Hypothalamus (tissue), 51 donors: Measurements from ENCODE around the gene PRCD.
A peak's percentile ranks its signal among the peaks of the same experiment; 100 is the strongest.
"Not testable (repeated sequence)": the region's sequence is repeated elsewhere in the genome, so short reads cannot be mapped to it uniquely, and the experiment has no call there.

Experiments used
- DNase-seq, 51 donors: peaks; one replicate each; lab custom pipeline; 2025; lab: John Stamatoyannopoulos, UW

The PRCD gene

DNA sequence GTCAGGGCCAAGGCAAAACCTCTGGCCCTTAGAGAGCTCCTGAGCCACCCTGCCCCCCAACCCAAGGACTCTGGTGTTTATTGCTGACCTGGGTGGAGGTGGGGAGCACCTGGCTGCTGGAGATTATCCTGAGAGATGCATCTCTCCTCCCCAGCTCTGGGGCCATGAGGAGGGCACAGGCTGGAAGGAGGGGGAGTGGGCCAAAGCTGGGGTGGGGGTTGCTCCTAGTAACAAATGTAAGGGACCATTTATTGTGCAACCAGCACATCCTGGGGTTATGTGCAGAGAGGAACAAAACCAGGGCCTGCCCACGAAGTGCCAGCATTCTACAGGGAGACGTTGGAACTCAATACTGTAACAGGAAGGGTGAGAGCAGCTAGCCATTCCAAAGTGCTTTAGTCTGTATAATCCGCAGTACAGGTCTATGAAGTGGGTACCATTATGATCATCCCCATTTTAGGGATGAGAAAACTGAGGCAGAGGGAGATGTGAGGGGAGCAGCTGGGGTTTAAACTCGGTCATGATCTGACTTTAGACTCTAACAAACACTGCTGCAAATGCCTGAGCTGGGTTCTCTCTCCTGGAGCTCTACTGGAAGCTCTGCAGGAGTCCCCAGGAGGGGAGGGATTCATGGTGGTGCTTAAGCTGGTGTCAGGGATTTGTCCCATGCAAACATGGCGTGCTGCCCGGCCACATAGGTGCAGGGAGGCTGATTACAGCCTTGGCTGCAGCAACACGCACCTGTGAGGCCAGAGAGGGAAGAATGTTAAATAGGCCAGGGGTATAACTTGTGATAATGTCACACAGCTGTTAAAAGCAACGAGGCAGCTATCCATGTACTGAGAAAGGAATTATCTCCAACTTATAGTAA, 37.3 kb upstream of the PRCD start:
- no peak for DNase-seq

DNA sequence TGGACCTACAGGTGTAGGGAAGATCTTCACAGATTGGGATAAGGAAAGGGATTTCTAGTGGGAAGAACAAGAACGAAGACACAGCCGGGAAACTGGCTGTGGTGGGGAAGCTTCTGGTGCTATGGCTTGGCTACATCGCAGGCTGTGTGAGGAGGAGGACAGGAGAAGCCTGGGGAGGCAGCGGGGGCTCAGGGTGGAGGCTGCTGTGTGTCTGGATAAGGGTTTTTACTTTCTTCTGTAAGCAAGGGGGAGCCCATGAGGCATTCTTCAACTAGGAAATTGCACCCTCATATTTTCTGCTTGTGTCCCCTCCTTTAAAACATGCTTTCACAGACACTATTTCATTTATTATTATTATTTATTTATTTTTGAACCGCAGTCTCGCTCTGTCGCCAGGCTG, 35.7 kb upstream of the PRCD start:
- DNase-seq, result no peak

DNA sequence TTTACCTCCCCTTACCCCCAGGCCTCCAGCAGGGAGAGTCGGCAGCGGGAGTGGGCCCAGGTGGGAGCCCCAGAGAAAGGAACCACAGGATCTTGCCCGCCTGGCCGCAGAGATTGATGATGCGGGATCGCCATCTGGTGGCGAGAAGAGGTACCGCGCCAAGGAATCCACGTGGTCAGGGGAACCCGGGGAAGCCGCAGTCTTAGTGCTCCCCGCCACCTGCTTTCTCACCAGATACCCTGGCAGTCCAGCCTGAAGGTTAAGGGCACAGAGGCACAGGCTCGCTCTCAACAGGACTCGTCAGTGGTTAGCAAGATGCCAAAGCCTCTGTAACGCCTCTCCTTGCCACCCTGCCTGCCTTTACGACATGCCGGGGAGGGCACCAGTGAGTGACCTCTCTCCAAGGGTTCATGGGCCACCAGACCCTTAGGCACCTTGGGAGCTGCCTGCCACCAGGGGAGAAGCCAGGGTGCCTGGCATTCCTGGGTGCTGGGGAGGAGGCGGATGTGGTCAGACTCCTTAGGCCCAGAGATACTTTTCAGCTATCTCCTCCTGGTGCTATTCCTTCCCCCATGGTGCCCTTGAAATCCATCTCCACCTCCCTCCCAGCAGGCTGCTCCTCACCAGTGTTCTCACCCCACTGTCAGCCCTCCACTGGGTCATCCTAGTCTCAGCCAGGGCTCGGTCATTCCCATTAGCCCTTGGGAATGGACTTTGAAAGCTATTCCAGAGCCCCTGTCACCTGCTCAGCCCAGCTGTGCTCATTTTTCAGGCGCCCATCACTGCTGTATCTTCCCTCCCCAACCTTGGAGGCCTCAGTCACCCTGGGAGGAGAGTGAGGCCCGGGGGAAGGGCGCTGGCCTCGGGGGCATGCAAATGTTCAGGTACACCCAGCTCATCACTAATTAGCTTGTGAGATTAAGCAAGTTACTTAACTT, 33.2 kb upstream of the PRCD start:
- peak in 50 of 51 donors; percentile 32 to 90 (median 72) for DNase-seq

DNA sequence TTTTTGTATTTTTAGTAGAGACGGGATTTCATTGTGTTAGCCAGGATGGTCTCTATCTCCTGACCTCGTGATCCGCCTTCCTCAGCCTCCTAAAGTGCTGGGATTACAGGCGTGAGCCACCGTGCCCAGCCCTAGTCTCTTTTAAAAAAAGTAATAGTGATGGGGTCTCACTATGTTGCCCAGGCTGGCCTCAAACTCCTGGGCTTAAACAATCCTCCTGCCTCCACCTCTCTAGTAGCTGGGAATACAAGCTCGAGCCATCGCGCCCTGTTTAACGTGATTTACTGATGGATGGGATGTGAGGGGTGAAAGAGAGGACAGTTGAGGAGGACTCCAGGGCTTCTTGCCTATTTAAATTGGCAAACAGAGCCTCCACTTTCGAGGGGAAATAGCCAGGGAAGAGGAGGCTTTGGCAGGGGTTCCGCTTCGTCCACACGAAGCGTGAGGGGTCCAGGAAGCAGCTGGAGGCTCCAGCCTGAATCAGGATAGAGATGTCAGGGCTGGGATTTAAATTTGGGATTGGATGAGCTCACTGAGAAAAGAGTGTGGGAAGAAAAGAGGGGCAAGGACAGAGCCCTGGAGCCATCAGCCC, 31.3 kb upstream of the PRCD start:
- DNase-seq, result not testable (repeated sequence)

DNA sequence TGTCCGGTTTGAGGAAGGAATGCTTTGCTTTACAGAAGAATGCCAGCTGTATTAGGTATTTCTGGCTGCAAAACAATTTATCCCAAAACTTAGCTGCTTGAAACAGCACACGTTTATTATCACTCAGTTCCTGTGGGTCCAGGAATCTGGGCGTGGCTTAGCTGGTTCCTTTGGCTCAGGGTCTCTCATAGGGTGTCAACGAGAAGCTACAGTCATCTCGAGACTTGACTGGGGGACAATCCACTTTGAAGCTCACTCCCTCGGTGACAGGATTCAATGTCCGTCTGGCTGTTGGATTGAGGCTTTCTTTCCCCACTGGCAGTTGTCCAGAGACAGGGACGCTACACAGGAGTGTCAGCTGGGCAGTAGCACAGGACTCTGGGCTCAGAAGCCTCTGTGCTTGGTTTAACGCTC, 29.0 kb upstream of the PRCD start:
- DNase-seq, result no peak

DNA sequence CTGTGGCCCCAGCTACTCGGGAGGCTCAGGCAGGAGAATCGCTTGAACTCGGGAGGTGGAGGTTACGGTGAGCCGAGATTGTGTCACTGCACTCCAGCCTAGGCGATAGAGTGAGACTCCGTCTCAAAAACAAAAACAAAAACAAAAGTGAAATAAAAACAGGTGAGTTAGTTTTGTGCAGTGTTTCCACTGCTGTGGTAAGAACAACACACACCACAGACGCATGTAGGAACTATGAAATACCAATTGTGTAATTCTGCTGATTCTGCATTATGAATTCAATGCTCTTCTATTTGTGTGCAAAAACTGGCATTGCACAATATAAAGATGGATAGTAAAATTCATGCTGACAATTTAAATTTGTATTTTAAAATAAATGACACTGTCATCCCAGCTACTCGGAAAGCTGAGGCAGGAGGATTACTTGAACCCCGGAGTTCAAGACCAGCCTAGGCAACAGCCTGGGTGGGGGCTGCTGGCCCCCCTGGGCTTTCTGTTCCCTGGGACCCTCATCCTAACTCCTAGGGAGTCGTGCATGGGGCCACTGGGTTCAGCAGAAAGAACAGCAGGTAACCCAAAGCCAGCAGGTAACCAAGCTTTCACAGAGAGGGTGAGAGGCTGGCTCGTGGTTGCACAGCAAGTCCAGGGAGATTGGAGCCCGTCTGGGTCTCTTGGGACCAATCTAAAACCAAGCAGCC, 28.0 kb upstream of the PRCD start:
- no peak for DNase-seq

DNA sequence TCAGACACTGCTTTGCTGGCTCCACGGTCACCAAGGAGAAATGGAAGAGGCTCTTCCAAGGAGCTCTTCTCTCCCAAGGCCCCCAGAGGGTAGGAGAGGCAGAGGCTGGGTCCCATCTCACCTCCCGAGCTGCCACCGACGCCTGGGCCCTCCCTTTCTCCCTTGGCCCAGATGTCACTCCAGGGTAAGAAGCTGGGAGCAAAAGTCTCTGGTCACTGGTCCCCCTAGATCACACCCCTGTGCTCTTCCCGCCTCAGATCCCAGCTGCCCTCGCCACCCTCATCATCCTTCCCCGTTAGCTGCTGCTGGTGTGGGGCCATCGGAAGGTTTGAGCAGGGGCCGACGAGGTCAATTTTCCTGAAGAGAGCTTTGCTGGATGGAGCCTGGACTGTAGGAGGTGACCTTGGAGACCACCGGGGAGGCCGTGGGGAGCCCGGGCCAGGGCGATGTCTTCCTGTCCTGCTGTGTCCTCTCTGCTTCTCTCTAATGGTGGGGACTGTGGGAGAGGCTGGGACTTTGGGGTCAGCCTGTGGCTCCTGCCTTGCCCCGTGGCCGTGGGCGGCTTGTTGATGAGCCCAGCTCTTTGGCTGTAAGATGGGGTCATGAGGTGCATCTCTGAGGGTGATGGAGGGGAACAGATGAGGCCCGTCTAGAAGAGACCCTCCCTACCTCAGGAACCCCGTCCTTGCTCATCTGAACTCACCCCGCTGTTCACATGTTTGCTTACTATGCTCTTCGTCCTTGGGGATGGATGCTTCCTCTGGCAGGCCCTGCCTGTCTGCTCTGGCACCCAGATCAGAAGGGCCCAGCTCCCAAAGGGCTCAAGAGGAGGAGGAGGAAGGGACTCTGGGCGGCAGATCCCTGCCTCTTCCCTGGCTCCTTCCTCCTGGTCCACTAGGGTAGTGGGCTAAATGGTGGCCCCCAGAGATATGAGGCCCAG, 27.2 kb upstream of the PRCD start:
- no peak for DNase-seq

DNA sequence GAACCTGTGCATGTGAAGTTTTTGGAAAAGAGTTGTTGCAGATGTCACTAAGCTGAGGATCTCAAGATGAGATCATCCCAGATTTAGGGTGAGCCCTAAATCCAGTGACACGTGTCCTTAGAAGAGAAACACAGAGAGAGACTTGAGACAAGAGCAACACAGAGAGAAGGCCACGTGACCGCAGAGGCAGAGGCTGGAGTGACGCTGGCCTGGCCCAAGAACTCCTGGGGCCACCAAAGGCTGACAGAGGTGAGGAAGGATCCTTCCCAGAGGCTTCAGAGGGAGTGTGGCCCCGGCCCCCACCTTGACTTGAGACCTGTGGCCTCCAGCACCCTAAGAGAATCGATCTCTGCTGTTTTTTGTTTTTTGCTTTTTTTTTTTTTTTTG, 26.5 kb upstream of the PRCD start:
- DNase-seq, result no peak

DNA sequence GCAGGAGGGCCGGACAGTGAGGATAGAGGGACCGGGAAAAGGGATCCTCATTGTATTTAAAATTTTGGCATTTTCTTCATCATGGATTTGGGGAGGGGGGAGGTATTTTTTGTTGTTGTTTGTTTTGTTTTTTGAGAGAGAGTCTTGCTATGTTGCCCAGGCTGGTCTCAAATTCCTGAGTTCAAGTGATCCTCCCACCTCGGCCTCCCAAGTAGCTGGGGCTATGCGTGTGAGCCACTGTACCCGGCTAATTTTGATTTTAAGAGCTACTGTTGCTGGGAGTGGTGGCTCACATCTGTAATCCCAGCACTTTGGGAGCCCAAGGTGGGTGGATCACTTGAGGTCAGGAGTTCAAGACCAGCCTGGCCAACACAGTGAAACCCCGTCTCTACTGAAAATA, 25.5 kb upstream of the PRCD start:
- not testable (repeated sequence) for DNase-seq

DNA sequence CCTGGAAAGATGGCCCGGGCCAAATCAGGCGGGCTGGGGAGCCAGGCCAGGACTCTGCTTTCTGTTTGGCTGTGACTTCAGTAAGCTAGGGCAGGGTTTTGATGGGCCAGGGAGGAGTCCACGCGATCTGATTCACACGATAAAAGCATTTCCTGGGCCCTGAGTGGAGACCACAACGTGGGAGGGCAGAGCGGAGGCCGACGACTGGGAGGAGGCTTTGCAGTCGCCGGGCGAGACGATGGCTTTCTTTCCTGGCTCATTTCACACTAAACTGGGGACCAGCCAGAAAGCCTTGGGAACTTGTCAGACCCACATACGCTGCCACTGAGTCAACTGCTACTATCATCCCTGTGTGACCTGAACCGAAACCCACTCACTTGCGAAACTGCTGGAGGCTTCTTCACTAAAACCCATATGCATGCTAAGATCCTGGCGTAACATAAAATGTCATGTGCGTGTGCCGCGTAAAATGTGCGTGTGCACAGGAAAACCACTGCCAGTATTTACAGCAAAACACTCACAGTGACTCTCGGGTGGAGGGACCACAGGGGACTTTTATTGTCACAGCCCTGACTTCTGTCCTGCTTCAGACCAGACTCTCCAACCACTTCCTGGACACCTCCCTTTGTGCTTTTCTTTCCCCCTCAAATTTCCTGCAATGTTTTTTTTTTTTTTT, 24.4 kb upstream of the PRCD start:
- DNase-seq, result peak in 8 of 51 donors; percentile 20 to 73 (median 48)

DNA sequence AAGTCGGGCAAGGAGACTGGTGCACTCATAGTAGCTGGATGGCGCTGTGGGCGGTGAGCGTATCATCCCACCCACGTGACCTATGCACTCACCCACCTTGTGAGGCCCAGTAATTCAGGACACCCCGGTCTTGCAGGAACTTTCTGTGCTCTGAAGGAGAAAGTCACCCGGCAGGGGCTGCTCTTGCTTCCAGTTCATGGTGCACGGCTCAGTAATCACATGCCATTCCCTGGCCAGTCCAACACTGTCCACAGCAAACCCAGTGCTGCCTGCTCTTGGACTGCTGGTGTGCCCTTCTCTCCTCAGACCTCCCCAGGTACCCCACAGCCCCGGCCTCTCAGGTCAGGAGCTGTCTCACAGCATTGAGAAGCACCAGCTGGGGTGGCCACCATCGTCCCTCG, 22.2 kb upstream of the PRCD start:
- DNase-seq, result no peak

DNA sequence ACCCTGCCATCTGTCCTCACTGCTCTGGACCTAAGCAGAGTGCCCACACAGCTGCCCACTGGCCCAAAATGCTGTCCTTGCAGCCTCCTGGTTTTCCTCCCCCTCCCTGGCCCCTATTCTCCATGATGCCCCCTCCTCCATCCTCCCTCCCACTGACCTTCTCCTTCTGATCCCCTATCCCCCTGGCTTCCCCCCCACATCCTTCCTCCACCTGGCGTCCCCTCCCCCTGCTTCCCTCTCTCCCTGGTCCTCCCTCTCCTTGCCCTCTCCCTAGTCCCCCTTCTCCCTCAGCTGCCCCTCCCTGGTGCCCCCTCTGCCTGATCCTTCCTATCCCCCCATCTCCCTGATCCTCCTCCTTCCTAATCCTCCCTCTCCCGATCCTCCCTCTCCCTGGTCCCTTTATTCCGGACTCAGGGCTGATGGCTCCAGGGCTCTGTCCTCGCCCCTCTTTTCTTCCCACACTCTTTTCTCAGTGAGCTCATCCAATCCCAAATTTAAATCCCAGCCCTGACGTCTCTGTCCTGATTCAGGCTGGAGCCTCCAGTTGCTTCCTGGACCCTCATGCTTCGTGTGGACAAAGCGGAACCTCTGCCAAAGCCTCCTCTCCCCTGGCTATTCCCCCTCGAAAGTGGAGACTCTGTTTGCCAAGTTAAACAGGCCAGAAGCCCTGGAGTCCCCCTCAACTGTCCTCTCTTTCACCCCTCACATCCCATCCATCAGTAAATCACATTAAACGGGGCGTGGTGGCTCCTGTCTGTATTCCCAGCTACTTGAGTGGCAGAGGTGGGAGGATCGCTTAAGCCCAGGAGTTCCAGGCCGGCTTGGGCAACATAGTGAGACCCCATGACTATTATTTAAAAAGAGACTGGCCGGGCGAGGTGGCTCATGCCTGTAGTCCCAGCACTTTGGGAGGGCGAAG, 20.5 kb upstream of the PRCD start:
- DNase-seq, result no peak

DNA sequence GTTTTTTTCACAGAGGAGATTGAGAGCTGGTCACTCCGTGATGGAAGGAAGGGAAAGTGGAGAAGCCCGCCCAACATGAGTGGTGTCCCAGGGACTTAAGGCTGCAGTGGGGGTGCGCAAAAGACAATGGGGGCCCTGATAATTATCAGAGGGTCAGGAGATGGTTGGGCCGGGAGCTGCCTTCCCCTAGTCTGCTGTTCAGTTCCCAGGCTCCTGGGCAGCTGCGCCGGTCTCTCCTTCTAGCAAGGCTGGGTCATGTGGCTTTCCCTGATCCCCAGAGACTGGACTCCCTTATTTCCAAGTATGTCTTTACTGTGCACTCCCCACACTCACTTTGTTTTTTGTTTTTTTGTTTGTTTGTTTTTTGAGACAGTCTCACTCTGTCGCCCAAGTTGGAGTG, 18.6 kb upstream of the PRCD start:
- DNase-seq, result no peak

DNA sequence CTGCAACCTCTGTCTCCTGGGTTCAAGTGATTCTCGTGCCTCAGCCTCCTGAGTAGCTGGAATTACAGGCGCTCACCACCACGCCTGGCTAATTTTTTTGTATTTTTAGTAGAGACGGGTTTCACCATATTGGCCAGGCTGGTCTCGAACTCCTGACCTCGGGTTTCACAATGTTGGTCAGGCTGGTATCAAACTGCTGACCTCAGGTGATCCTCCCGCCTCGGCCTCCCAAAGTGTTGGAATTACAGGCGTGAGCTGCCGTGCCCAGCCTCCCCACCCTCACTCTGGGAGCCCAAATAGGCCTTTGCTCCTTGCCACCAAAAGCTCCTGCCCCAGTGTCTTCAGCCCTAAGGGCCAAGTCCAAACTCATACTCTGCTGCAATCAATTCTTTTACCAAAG, 18.2 kb upstream of the PRCD start:
- DNase-seq, result not testable (repeated sequence)

DNA sequence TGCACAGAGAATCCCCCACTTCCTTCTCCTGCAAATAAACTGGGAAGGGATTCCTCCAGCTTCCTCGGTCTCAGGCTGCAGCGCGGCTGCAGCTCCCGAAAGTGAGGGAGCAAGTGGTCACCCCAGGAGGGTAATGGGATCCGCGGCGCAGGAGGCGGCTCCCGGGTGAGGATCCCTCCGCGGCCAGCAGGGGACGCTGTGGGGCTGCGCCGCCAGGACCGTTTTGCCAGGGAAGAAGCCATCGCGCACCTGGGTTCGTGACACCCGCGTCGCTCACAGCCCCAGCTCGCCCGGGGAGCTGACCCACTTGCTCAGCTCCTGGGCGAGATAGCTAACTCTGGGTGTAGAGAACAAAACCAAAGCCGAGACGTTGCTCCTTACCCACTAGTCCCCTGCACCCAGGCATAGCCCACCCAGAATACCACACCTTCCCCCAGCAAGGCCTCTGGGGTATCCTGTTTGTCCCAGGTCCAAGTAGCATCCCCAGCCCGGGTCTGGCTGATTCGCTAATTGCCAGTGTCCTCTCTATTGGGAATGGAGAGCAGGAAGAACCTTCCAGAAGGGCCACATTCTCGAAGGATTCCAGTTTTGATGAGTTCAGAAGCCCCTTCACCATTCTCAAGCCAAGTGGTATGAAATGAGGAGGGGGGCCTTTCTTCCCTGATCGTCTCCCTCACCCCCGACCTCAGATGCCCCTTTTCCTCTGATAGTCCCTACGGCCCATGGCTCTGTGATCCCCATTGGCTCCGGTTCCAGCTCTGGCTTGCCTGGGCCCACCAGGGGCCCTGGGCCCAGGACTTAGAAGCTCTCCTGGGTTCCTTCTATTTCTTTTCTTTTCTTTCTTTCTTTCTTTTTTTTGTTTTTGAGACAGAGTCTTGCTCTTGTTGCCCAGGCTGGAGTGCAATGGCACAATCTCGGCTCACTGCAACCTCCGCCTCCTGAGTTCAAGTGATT, 16.5 kb upstream of the PRCD start:
- DNase-seq, result peak in 44 of 51 donors; percentile 18 to 85 (median 55)
